Endothelial cell of umbilical vein (primary cell): ENCODE measurements around the gene PLOD1. TPM values are rescaled to one million over a fixed set of nuclear protein-coding genes. Genes with fewer than 3 reads are reported as not detected.

Experiments
- BruUV-seq: library from RNA; stranded (reverse); fragments of 400-500 nt; replicated peaks from 2 replicates; lab custom pipeline; 2021; lab: Mats Ljungman, UMichigan
- CTCF ChIA-PET: fragments of 300-600, 350-600 bp; sonication (Branson Sonifier 250); formaldehyde crosslinking; loops from one replicate; lab custom pipeline; 2021; ENCODE audit warnings: antibody characterized with exemption, inconsistent platforms; lab: Charles Lee
- POLR2A ChIA-PET: fragments of 300-600, 350-600 bp; sonication (Branson Sonifier 250); formaldehyde crosslinking; loops from one replicate; lab custom pipeline; 2021; ENCODE audit warnings: antibody characterized with exemption, inconsistent platforms; lab: Charles Lee
- DNase-seq: peaks from one replicate; pipeline ENCODE4 v3.0.0-alpha.2; 2011; ENCODE audit warnings: low read depth, low spot score
- FAIRE-seq: peaks from 2 replicates; lab custom pipeline; 2011; peaks lifted over from hg19 to GRCh38; lab: Jason Lieb, UNC
- H2AFZ ChIP-seq: 2 replicates; pipeline ENCODE4 v1.6.0; 2012; ENCODE audit warnings: low read depth, low read length, control low read depth, inconsistent platforms
- H3K27ac ChIP-seq: 2 replicates; pipeline ENCODE4 v1.5.1; 2011; ENCODE audit warnings: low read depth, mild to moderate bottlenecking, control low read depth, low read length, moderate library complexity; ENCODE audit not compliant: insufficient read depth
- H3K27me3 ChIP-seq, 2 experiments: 2 replicates each; pipeline versions ENCODE4 v1.6.0 to v1.6.1; 2011; ENCODE audit warnings: low read length in 2 of 2, mixed read lengths in 1 of 2; ENCODE audit not compliant: control insufficient read depth in 2 of 2, insufficient read depth in 2 of 2
- H3K36me3 ChIP-seq, 2 experiments: 2 replicates in 1 of 2; 3 replicates in 1 of 2; pipeline ENCODE4 v1.5.1; 2011; ENCODE audit warnings: low read length in 2 of 2, mild to moderate bottlenecking in 1 of 2, moderate library complexity in 1 of 2; ENCODE audit not compliant: control insufficient read depth in 2 of 2, insufficient read depth in 2 of 2; ENCODE audit errors: extremely low read depth in 1 of 2
- H3K4me1 ChIP-seq: 3 replicates; pipeline ENCODE4 v1.5.1; 2011; ENCODE audit warnings: mild to moderate bottlenecking, low read length; ENCODE audit not compliant: control insufficient read depth, insufficient read depth; ENCODE audit errors: extremely low read depth
- H3K4me2 ChIP-seq: 2 replicates; pipeline ENCODE4 v1.6.1; 2011; ENCODE audit warnings: low read length, control low read depth, mixed read lengths; ENCODE audit not compliant: insufficient read depth
- H3K4me3 ChIP-seq, 3 experiments: fragments of 200-600 bp in 1 of 3; sonication (generic), shearing (Covaris generic) in 1 of 3; replicated peaks in 1 of 3; 2 replicates each; pipeline ENCODE4 v1.5.1; 2011 to 2016; ENCODE audit warnings: control low read depth in 3 of 3, low read length in 3 of 3, mild to moderate bottlenecking in 2 of 3, inconsistent platforms in 1 of 3, low read depth in 1 of 3, moderate library complexity in 1 of 3; ENCODE audit not compliant: insufficient read depth in 1 of 3
- H3K79me2 ChIP-seq: 2 replicates; pipeline ENCODE4 v1.6.0; 2012; ENCODE audit warnings: low read length, inconsistent platforms; ENCODE audit not compliant: control insufficient read depth, insufficient read depth
- H3K9ac ChIP-seq: replicated peaks from 2 replicates; pipeline ENCODE3; 2011; ENCODE audit warnings: low read length, control low read depth; ENCODE audit not compliant: insufficient read depth; ENCODE audit errors: extremely low read depth
- H3K9me1 ChIP-seq: replicated peaks from 3 replicates; pipeline ENCODE4 v1.6.0; 2011; ENCODE audit warnings: mild to moderate bottlenecking, low read length; ENCODE audit not compliant: control insufficient read depth, insufficient read depth; ENCODE audit errors: extremely low read depth
- H3K9me3 ChIP-seq: replicated peaks from 2 replicates; pipeline ENCODE4 v1.5.1; 2012; ENCODE audit warnings: low read length, inconsistent platforms; ENCODE audit not compliant: control insufficient read depth, insufficient read depth
- H4K20me1 ChIP-seq: replicated peaks from 2 replicates; pipeline ENCODE3; 2011; ENCODE audit warnings: mild to moderate bottlenecking, low read length; ENCODE audit not compliant: control insufficient read depth, insufficient read depth; ENCODE audit errors: extremely low read depth
- CTCF ChIP-seq, 2 donors: IDR thresholded peaks; 1 replicate in 1 of 2; 2 replicates in 1 of 2; pipeline ENCODE4 v1.5.1; 2011; ENCODE audit warnings: low read length in 2 of 2, mild to moderate bottlenecking in 2 of 2, moderate library complexity in 2 of 2, control low read depth in 1 of 2, inconsistent platforms in 1 of 2, low read depth in 1 of 2; ENCODE audit not compliant: insufficient read depth in 1 of 2; ENCODE audit errors: extremely low read depth in 1 of 2
- EZH2 ChIP-seq: IDR thresholded peaks from 2 replicates; pipeline ENCODE4 v1.6.1; 2012; ENCODE audit warnings: borderline replicate concordance, low read depth, mild to moderate bottlenecking, moderate library complexity, low read length, inconsistent platforms; ENCODE audit not compliant: severe bottlenecking
- FOS ChIP-seq: IDR thresholded peaks from 2 replicates; pipeline ENCODE4 v1.6.1; 2011; ENCODE audit warnings: mild to moderate bottlenecking, low read length, moderate library complexity, borderline replicate concordance; ENCODE audit not compliant: insufficient read depth
- GATA2 ChIP-seq: IDR thresholded peaks from 2 replicates; pipeline ENCODE4 v1.7.0; 2011; ENCODE audit warnings: low read depth, mild to moderate bottlenecking, moderate library complexity, mixed read lengths, low read length; ENCODE audit not compliant: insufficient read length, insufficient read depth
- JUN ChIP-seq: IDR thresholded peaks from 2 replicates; pipeline ENCODE4 v1.6.1; 2011; ENCODE audit warnings: borderline replicate concordance, low read depth; ENCODE audit not compliant: insufficient read length, insufficient read depth
- MAX ChIP-seq: IDR thresholded peaks from 2 replicates; pipeline ENCODE4 v1.6.1; 2011; ENCODE audit not compliant: insufficient read depth, insufficient read length
- MYC ChIP-seq: IDR thresholded peaks from one replicate; pipeline ENCODE4 v1.6.1; 2011; ENCODE audit warnings: mild to moderate bottlenecking, low read depth, low read length
- POLR2A ChIP-seq: IDR thresholded peaks from 2 replicates; pipeline ENCODE4 v1.6.1; 2012; ENCODE audit warnings: low read depth, mild to moderate bottlenecking, control low read depth, low read length
- POLR2AphosphoS5 ChIP-seq: IDR thresholded peaks from 2 replicates; pipeline ENCODE4 v1.6.1; 2012; ENCODE audit warnings: low read depth, mild to moderate bottlenecking, control low read depth, low read length, moderate library complexity; ENCODE audit not compliant: insufficient read depth
- dilution Hi-C: fragments of 300-500 bp; cut with MboI; formaldehyde crosslinking; loops from one replicate; pipeline ENCODE4 v1.15.0; 2019; ENCODE audit warnings: low sequenced_read_pairs; ENCODE audit not compliant: extremely low pct_ligation_motif_present
- intact Hi-C: fragments of 100-400 bp; cut with micrococcal nuclease; formaldehyde crosslinking; loops from one replicate; pipeline ENCODE4 v1.10.0; 2022
- polyA plus RNA-seq, 4 experiments: library from polyadenylated mRNA; depleted of rRNA in 3 of 4; stranded (reverse) in 3 of 4; unstranded in 1 of 4; fragments of >200 nt; gene quantifications; 2 replicates each; pipeline versions ENCODE4 v1.2.1 to v1.2.3, GENCODE V29; 2011 to 2012; ENCODE audit warnings: missing spikeins in 1 of 4
- total RNA-seq: library from RNA; stranded (reverse); gene quantifications from 2 replicates; pipeline ENCODE4 v1.2.3, GENCODE V29; 2021

PLOD1 gene
- total and polyA plus RNA-seq, 2 donors (not counting 3 experiments of a cell fraction or from before 2014, with no cell fraction given), result 260 to 412 TPM

- H3K79me2 ChIP-seq, result peaks cover 23% of the 10 kb centered on the region
- H3K27ac ChIP-seq, result no peak overlapping the region
- no peak overlapping the region for H3K4me2 ChIP-seq
- peaks cover 3% of the 10 kb centered on the region for H3K4me1 ChIP-seq
- H3K4me3 ChIP-seq, result no peak overlapping the region
- H3K9me1 ChIP-seq, result no peaks in the 10 kb centered on the region
- no peaks in the 10 kb centered on the region for H3K9me3 ChIP-seq
- CTCF ChIA-PET, result interaction anchor here (1.0 kb wide), 1 partner anchor 15 kb away, joined by 3 read pairs; no protein-coding TSS in a partner anchor
- H3K9ac ChIP-seq, result no peak overlapping the region
- TF ChIP-seq POLR2A (no peak), FOS (no peak), EZH2 (no peak), MYC (no peak), GATA2 (no peak), JUN (no peak), MAX (no peak), CTCF (IDR thresholded peaks at IDR 0.05; ENCODE audit: extremely low read depth in 1 of 2, insufficient read depth in 1 of 2, low read depth in 1 of 2, low read length in 2 of 2) (no peak), POLR2AphosphoS5 (no peak)
- no peaks in the 10 kb centered on the region for H3K27me3 ChIP-seq
- dilution Hi-C loops (no loop called here), intact Hi-C loops (no loop called here)
- DNase-seq, result no peak
- no peak overlapping the region for H2AFZ ChIP-seq
- no peaks in the 10 kb centered on the region for H4K20me1 ChIP-seq
- H3K36me3 ChIP-seq, result peaks cover 2 to 13% of the 10 kb centered on the region in 2 experiments
- no peak for FAIRE-seq
- POLR2A ChIA-PET, result no interaction called here
- no TSS peak for BruUV-seq
These were observed 5.9 kb downstream of the PLOD1 start for GRCh38 chr1:11940260-11940921.
